WTC11 (cell line): Measurements from ENCODE around the gene UCHL1.
"Not testable (repeated sequence)": the region's sequence is repeated elsewhere in the genome, so short reads cannot be mapped to it uniquely, and the experiment has no call there.

Experiments used
- CTCF ChIP-seq: fragments of 200-600 bp; IDR thresholded peaks from 2 replicates; pipeline ENCODE4 v1.8.0; 2022; ENCODE audit warnings: antibody characterized with exemption
- GABPB1 ChIP-seq: sonication (generic); formaldehyde crosslinking; IDR thresholded peaks from 2 replicates; pipeline ENCODE4 v1.8.1; 2023; ENCODE audit warnings: mild to moderate bottlenecking, missing genetic modification reagents
- IRF2 ChIP-seq: sonication (generic); formaldehyde crosslinking; IDR thresholded peaks from 2 replicates; pipeline ENCODE4 v1.8.0; 2022; ENCODE audit warnings: low read depth, missing genetic modification reagents, borderline replicate concordance
- MLX ChIP-seq: sonication (generic); formaldehyde crosslinking; IDR thresholded peaks from 2 replicates; pipeline ENCODE4 v1.8.1; 2023; ENCODE audit warnings: mild to moderate bottlenecking, missing genetic modification reagents, moderate library complexity
- SMAD3 ChIP-seq: sonication (generic); formaldehyde crosslinking; IDR thresholded peaks from 2 replicates; pipeline ENCODE4 v1.8.0; 2022; ENCODE audit warnings: missing genetic modification reagents, mild to moderate bottlenecking, borderline replicate concordance
- USF2 ChIP-seq: sonication (generic); formaldehyde crosslinking; IDR thresholded peaks from 2 replicates; pipeline ENCODE4 v1.8.1; 2023; ENCODE audit warnings: mild to moderate bottlenecking, missing genetic modification reagents, moderate library complexity
- TF ChIP-seq, protein P1 (sequence below): sonication (generic); formaldehyde crosslinking; IDR thresholded peaks from 2 replicates; pipeline ENCODE4 v1.8.0; 2022; ENCODE audit warnings: mild to moderate bottlenecking, missing genetic modification reagents
- TF ChIP-seq, protein P2 (sequence below): sonication (generic); formaldehyde crosslinking; IDR thresholded peaks from 2 replicates; pipeline ENCODE4 v1.8.0; 2022; ENCODE audit warnings: mild to moderate bottlenecking, missing genetic modification reagents
- TF ChIP-seq, protein P3 (sequence below): sonication (generic); formaldehyde crosslinking; IDR thresholded peaks from 2 replicates; pipeline ENCODE4 v1.8.1; 2023; ENCODE audit warnings: mild to moderate bottlenecking, missing genetic modification reagents

DNA sequence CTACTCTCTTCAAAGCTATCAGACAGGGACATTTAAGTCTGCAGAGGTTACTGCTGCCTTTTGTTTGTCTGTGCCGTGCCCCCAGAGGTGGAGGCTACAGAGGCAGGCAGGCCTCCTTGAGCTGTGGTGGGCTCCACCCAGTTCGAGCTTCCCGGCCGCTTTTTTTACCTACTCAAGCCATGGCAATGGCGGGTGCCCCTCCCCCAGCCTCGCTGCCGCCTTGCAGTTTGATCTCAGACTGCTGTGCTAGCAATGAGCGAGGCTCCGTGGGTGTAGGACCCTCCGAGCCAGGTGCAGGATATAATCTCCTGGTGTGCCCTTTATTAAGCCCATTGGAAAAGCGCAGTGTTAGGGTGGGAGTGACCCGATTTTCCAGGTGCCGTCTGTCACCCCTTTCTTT is 19.2 kb downstream of the UCHL1 start:
- TF ChIP-seq CTCF; USF2 (CRISPR knock-in tag); SMAD3; MLX (CRISPR knock-in tag); GABPB1; IRF2 (CRISPR knock-in tag): not testable (repeated sequence)
- TF ChIP-seq, protein P1, sequence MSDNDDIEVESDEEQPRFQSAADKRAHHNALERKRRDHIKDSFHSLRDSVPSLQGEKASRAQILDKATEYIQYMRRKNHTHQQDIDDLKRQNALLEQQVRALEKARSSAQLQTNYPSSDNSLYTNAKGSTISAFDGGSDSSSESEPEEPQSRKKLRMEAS (CRISPR knock-in tag) = not testable (repeated sequence)
- TF ChIP-seq, protein P2, sequence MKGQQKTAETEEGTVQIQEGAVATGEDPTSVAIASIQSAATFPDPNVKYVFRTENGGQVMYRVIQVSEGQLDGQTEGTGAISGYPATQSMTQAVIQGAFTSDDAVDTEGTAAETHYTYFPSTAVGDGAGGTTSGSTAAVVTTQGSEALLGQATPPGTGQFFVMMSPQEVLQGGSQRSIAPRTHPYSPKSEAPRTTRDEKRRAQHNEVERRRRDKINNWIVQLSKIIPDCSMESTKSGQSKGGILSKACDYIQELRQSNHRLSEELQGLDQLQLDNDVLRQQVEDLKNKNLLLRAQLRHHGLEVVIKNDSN (CRISPR knock-in tag) = not testable (repeated sequence)
- TF ChIP-seq, protein P3, sequence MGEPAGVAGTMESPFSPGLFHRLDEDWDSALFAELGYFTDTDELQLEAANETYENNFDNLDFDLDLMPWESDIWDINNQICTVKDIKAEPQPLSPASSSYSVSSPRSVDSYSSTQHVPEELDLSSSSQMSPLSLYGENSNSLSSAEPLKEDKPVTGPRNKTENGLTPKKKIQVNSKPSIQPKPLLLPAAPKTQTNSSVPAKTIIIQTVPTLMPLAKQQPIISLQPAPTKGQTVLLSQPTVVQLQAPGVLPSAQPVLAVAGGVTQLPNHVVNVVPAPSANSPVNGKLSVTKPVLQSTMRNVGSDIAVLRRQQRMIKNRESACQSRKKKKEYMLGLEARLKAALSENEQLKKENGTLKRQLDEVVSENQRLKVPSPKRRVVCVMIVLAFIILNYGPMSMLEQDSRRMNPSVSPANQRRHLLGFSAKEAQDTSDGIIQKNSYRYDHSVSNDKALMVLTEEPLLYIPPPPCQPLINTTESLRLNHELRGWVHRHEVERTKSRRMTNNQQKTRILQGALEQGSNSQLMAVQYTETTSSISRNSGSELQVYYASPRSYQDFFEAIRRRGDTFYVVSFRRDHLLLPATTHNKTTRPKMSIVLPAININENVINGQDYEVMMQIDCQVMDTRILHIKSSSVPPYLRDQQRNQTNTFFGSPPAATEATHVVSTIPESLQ (CRISPR knock-in tag) = not testable (repeated sequence)
